HepG2 (cell line): ENCODE data around the gene RPS6KC1.

Source experiments
- EZH2 ChIP-seq: conservative IDR thresholded peaks from 2 replicates; pipeline ENCODE4 v1.6.1; 2012; ENCODE audit warnings: mild to moderate bottlenecking, low read depth, low read length, moderate library complexity
- TFAP4 ChIP-seq: sonication (generic); IDR thresholded peaks from 2 replicates; pipeline ENCODE4 v1.6.1; 2016; ENCODE audit warnings: low read depth, borderline replicate concordance
- ZBTB34 ChIP-seq: sonication (generic); formaldehyde crosslinking; IDR thresholded peaks from 2 replicates; pipeline ENCODE4 v1.8.0; 2022; ENCODE audit warnings: mild to moderate bottlenecking, missing genetic modification reagents
- ZFX ChIP-seq: sonication (generic); formaldehyde crosslinking; IDR thresholded peaks from 2 replicates; pipeline ENCODE4 v1.4.0; 2020; ENCODE audit warnings: mild to moderate bottlenecking, low read depth, missing genetic modification reagents, moderate library complexity

GRCh38 chr1:213065800-213066199, 14.8 kb downstream of the RPS6KC1 start:
- TF ChIP-seq ZBTB34 (CRISPR knock-in tag) (no peak), TFAP4 (no peak), EZH2 (no peak), ZFX (CRISPR knock-in tag) (no peak)
